WTC11 (cell line): ENCODE measurements around the gene OVAAL.

Source experiments
- ATF1 ChIP-seq: sonication (generic); formaldehyde crosslinking; IDR thresholded peaks from 2 replicates; pipeline ENCODE4 v1.8.1; 2023; ENCODE audit warnings: mild to moderate bottlenecking, moderate library complexity, missing genetic modification reagents
- CREB1 ChIP-seq: sonication (generic); formaldehyde crosslinking; IDR thresholded peaks from 2 replicates; pipeline ENCODE4 v1.8.0; 2023; ENCODE audit warnings: mild to moderate bottlenecking, missing genetic modification reagents
- FOXJ3 ChIP-seq: sonication (generic); formaldehyde crosslinking; IDR thresholded peaks from 2 replicates; pipeline ENCODE4 v1.9.0; 2021; ENCODE audit warnings: missing genetic modification reagents, mild to moderate bottlenecking, borderline replicate concordance
- GABPB1 ChIP-seq: sonication (generic); formaldehyde crosslinking; IDR thresholded peaks from 2 replicates; pipeline ENCODE4 v1.8.1; 2023; ENCODE audit warnings: mild to moderate bottlenecking, missing genetic modification reagents
- JAZF1 ChIP-seq: fragments of 250-450 bp; sonication (Bioruptor Pico); IDR thresholded peaks from 2 replicates; pipeline ENCODE4 v1.9.0; 2021; ENCODE audit warnings: moderate library complexity, mild to moderate bottlenecking, inconsistent platforms
- NR2C2 ChIP-seq: sonication (generic); formaldehyde crosslinking; IDR thresholded peaks from 2 replicates; pipeline ENCODE4 v1.8.0; 2022; ENCODE audit warnings: mild to moderate bottlenecking, missing genetic modification reagents
- TCF7 ChIP-seq: sonication (generic); formaldehyde crosslinking; IDR thresholded peaks from 2 replicates; pipeline ENCODE4 v1.8.0; 2022; ENCODE audit warnings: mild to moderate bottlenecking, low read depth, missing genetic modification reagents, moderate library complexity
- ZNF121 ChIP-seq: sonication (generic); formaldehyde crosslinking; IDR thresholded peaks from 2 replicates; pipeline ENCODE4 v1.8.0; 2023; ENCODE audit warnings: missing genetic modification reagents
- TF ChIP-seq, protein P1 (sequence below): fragments of 200-600 bp; IDR thresholded peaks from 2 replicates; pipeline ENCODE4 v1.8.0; 2022; ENCODE audit warnings: antibody characterized with exemption
- TF ChIP-seq, protein P2 (sequence below): sonication (generic); formaldehyde crosslinking; IDR thresholded peaks from 2 replicates; pipeline ENCODE4 v1.8.1; 2022; ENCODE audit warnings: low read depth, missing genetic modification reagents, borderline replicate concordance
- TF ChIP-seq, protein P3 (sequence below): sonication (generic); formaldehyde crosslinking; IDR thresholded peaks from 2 replicates; pipeline ENCODE4 v1.8.0; 2022; ENCODE audit warnings: mild to moderate bottlenecking, missing genetic modification reagents
- TF ChIP-seq, protein P4 (sequence below): sonication (generic); formaldehyde crosslinking; IDR thresholded peaks from 2 replicates; pipeline ENCODE4 v1.8.1; 2023; ENCODE audit warnings: mild to moderate bottlenecking, missing genetic modification reagents, moderate library complexity
- TF ChIP-seq, protein P5 (sequence below): sonication (generic); formaldehyde crosslinking; IDR thresholded peaks from 2 replicates; pipeline ENCODE4 v1.8.1; 2023; ENCODE audit warnings: mild to moderate bottlenecking, missing genetic modification reagents, borderline replicate concordance
- TF ChIP-seq, protein P6 (sequence below): sonication (generic); formaldehyde crosslinking; IDR thresholded peaks from 2 replicates; pipeline ENCODE4 v1.8.1; 2023; ENCODE audit warnings: mild to moderate bottlenecking, missing genetic modification reagents

DNA sequence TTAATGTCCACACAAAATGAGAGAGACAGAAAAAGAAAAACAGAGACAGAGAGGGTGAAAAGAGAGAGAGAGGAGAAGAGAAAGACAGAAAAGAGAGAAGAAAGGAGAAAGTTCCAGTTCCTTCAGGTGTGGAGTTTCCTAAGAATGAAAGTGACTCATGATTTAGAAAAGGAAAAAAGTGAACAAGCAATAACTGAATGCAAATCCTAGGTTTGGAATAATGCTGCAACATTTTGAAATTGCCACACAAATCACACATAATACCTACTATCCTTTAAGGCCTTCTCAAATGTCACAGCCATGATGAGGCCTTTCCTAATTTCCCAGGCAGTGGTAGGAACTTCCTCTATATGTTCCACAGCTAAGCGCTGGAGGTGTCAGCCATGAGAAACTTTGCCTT lies 41.6 kb downstream of the OVAAL start:
- TF ChIP-seq, protein P1, sequence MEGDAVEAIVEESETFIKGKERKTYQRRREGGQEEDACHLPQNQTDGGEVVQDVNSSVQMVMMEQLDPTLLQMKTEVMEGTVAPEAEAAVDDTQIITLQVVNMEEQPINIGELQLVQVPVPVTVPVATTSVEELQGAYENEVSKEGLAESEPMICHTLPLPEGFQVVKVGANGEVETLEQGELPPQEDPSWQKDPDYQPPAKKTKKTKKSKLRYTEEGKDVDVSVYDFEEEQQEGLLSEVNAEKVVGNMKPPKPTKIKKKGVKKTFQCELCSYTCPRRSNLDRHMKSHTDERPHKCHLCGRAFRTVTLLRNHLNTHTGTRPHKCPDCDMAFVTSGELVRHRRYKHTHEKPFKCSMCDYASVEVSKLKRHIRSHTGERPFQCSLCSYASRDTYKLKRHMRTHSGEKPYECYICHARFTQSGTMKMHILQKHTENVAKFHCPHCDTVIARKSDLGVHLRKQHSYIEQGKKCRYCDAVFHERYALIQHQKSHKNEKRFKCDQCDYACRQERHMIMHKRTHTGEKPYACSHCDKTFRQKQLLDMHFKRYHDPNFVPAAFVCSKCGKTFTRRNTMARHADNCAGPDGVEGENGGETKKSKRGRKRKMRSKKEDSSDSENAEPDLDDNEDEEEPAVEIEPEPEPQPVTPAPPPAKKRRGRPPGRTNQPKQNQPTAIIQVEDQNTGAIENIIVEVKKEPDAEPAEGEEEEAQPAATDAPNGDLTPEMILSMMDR = no peak
- TF ChIP-seq GABPB1 (CRISPR knock-in tag) = no peak
- TF ChIP-seq, protein P2, sequence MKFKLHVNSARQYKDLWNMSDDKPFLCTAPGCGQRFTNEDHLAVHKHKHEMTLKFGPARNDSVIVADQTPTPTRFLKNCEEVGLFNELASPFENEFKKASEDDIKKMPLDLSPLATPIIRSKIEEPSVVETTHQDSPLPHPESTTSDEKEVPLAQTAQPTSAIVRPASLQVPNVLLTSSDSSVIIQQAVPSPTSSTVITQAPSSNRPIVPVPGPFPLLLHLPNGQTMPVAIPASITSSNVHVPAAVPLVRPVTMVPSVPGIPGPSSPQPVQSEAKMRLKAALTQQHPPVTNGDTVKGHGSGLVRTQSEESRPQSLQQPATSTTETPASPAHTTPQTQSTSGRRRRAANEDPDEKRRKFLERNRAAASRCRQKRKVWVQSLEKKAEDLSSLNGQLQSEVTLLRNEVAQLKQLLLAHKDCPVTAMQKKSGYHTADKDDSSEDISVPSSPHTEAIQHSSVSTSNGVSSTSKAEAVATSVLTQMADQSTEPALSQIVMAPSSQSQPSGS (CRISPR knock-in tag) = no peak
- no peak for TF ChIP-seq ATF1
- no peak for TF ChIP-seq NR2C2
- TF ChIP-seq, protein P3, sequence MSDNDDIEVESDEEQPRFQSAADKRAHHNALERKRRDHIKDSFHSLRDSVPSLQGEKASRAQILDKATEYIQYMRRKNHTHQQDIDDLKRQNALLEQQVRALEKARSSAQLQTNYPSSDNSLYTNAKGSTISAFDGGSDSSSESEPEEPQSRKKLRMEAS (CRISPR knock-in tag) = no peak
- TF ChIP-seq FOXJ3 (CRISPR knock-in tag) = no peak
- TF ChIP-seq, protein P4, sequence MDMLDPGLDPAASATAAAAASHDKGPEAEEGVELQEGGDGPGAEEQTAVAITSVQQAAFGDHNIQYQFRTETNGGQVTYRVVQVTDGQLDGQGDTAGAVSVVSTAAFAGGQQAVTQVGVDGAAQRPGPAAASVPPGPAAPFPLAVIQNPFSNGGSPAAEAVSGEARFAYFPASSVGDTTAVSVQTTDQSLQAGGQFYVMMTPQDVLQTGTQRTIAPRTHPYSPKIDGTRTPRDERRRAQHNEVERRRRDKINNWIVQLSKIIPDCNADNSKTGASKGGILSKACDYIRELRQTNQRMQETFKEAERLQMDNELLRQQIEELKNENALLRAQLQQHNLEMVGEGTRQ (CRISPR knock-in tag) = no peak
- no peak for TF ChIP-seq TCF7 (CRISPR knock-in tag)
- no peak for TF ChIP-seq ZNF121
- TF ChIP-seq CREB1 = no peak
- TF ChIP-seq, protein P5, sequence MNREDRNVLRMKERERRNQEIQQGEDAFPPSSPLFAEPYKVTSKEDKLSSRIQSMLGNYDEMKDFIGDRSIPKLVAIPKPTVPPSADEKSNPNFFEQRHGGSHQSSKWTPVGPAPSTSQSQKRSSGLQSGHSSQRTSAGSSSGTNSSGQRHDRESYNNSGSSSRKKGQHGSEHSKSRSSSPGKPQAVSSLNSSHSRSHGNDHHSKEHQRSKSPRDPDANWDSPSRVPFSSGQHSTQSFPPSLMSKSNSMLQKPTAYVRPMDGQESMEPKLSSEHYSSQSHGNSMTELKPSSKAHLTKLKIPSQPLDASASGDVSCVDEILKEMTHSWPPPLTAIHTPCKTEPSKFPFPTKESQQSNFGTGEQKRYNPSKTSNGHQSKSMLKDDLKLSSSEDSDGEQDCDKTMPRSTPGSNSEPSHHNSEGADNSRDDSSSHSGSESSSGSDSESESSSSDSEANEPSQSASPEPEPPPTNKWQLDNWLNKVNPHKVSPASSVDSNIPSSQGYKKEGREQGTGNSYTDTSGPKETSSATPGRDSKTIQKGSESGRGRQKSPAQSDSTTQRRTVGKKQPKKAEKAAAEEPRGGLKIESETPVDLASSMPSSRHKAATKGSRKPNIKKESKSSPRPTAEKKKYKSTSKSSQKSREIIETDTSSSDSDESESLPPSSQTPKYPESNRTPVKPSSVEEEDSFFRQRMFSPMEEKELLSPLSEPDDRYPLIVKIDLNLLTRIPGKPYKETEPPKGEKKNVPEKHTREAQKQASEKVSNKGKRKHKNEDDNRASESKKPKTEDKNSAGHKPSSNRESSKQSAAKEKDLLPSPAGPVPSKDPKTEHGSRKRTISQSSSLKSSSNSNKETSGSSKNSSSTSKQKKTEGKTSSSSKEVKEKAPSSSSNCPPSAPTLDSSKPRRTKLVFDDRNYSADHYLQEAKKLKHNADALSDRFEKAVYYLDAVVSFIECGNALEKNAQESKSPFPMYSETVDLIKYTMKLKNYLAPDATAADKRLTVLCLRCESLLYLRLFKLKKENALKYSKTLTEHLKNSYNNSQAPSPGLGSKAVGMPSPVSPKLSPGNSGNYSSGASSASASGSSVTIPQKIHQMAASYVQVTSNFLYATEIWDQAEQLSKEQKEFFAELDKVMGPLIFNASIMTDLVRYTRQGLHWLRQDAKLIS (CRISPR knock-in tag) = no peak
- TF ChIP-seq JAZF1 (CRISPR knock-in tag) = no peak
- TF ChIP-seq, protein P6, sequence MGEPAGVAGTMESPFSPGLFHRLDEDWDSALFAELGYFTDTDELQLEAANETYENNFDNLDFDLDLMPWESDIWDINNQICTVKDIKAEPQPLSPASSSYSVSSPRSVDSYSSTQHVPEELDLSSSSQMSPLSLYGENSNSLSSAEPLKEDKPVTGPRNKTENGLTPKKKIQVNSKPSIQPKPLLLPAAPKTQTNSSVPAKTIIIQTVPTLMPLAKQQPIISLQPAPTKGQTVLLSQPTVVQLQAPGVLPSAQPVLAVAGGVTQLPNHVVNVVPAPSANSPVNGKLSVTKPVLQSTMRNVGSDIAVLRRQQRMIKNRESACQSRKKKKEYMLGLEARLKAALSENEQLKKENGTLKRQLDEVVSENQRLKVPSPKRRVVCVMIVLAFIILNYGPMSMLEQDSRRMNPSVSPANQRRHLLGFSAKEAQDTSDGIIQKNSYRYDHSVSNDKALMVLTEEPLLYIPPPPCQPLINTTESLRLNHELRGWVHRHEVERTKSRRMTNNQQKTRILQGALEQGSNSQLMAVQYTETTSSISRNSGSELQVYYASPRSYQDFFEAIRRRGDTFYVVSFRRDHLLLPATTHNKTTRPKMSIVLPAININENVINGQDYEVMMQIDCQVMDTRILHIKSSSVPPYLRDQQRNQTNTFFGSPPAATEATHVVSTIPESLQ (CRISPR knock-in tag) = no peak
